Pancreas (tissue), 10 donors: Measurements from ENCODE around the gene CEP72. TPM values are rescaled to one million over a fixed set of nuclear protein-coding genes. Genes with fewer than 3 reads are reported as not detected.

Source experiments
- ATAC-seq, 4 donors: fragments of 200-7000 bp; cut with Tn5 transposase; one replicate each; pipeline versions ENCODE4 v1.8.0 to v1.9.1; 2020; ENCODE audit warnings: mild to moderate bottlenecking in 4 of 4, moderate library complexity in 4 of 4
- DNase-seq, 6 donors: peaks; one replicate each; pipeline ENCODE4 v3.0.0-alpha.2; 2020
- FAIRE-seq: peaks from 2 replicates; lab custom pipeline; 2012; peaks lifted over from hg19 to GRCh38; lab: Jason Lieb, UNC
- H3K27ac ChIP-seq, 4 donors: fragments of 200-600 bp; sonication (generic); 1 replicate in 3 of 4; 2 replicates in 1 of 4; pipeline versions ENCODE4 v1.5.0 to v1.8.0; 2020
- H3K27me3 ChIP-seq, 4 donors: fragments of 200-600 bp; one replicate each; pipeline ENCODE4 v1.8.0; 2021
- H3K36me3 ChIP-seq, 3 donors: fragments of 200-600 bp; sonication (generic) in 1 of 3; one replicate each; pipeline versions ENCODE4 v1.5.0 to v1.8.0; 2020 to 2021
- H3K4me1 ChIP-seq, 3 donors: fragments of 200-600 bp; one replicate each; pipeline ENCODE4 v1.8.0; 2021
- H3K4me3 ChIP-seq, 4 donors: fragments of 200-600 bp; sonication (generic) in 2 of 4; one replicate each; pipeline versions ENCODE4 v1.5.0 to v1.8.0; 2020 to 2021
- H3K9me3 ChIP-seq, 4 donors: fragments of 200-600 bp; one replicate each; pipeline ENCODE4 v1.8.0; 2021
- WGBS, 2 donors: extraction: QIAGEN DNeasy Blood & Tissue Kit; methylation state at CpG; one replicate each; pipeline ENCODE4 v1.1.7; 2013; 5-methylcytosine and 5-hydroxymethylcytosine counted together
- intact Hi-C, 3 donors: fragments of 100-400 bp; cut with DNase I; formaldehyde crosslinking; loops; one replicate each; pipeline versions ENCODE4 v1.11.1 to v1.14.2; 2022
- polyA plus RNA-seq, 2 donors: library from polyadenylated mRNA; stranded (reverse); fragments of 200-250 nt; gene quantifications; one replicate each; pipeline ENCODE4 v1.2.3, GENCODE V29; 2013
- total RNA-seq, 6 donors: library from RNA; stranded (reverse); fragmentation: NEBNext Ultra II Directional in 4 of 6; extraction: Animal tissue kit (Norgen Biotek cat#: 25700) in 4 of 6; gene quantifications; one replicate each; pipeline versions ENCODE4 v1.2.1 to v1.2.4, GENCODE V29; 2021 to 2023
- TF ChIP-seq, protein P1 (sequence below), 4 donors: fragments of 200-600 bp; sonication (generic) in 3 of 4; IDR thresholded peaks; one replicate each; pipeline versions ENCODE4 v1.5.0 to v1.8.0; 2021; ENCODE audit warnings: antibody characterized with exemption in 4 of 4
- donor health status: healthy with polysubstance abuse.
- donor health status: DM: no; HTN: no; CAD: no; lungs with moderate emphysema.
- donor health status: DM: no; HTN: no; CAD: no.
- donor health status: control.
- donor health status: control.
- donor health status: Bipolar disorder and iron deficiency.
- donor health status: DM: yes; HTN: yes; CAD: no.
- donor health status: DM: no; HTN: no; CAD: no.
- donor health status: DM: no; HTN: no; CAD: no.
- donor health status: DM: yes; HTN: yes; CAD: no.

The CEP72 gene
- total and polyA plus RNA-seq, 8 donors, result 3.5 to 7.5 (median 4.6) TPM

DNA sequence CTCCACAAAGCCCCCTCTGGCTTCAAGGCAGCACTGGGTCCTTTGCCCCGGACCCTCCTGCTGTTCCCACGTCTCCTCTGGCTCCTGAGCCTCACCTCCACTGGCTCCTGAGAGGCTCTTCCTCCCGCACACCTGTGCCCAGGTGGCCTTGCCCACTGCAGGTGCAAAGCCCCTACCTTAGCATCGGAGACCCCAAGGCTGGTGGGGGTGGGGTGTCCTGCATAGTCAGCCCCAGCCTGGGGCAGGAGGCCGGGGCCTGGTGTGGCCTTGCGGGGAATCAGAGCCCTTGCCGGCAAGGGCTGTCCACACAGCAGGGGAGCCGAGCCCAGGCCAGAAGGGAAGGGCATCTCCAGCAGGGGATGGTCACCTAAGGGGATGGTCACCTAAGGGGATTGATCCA lies 41.3 kb upstream of the CEP72 start:
- TF ChIP-seq, protein P1, sequence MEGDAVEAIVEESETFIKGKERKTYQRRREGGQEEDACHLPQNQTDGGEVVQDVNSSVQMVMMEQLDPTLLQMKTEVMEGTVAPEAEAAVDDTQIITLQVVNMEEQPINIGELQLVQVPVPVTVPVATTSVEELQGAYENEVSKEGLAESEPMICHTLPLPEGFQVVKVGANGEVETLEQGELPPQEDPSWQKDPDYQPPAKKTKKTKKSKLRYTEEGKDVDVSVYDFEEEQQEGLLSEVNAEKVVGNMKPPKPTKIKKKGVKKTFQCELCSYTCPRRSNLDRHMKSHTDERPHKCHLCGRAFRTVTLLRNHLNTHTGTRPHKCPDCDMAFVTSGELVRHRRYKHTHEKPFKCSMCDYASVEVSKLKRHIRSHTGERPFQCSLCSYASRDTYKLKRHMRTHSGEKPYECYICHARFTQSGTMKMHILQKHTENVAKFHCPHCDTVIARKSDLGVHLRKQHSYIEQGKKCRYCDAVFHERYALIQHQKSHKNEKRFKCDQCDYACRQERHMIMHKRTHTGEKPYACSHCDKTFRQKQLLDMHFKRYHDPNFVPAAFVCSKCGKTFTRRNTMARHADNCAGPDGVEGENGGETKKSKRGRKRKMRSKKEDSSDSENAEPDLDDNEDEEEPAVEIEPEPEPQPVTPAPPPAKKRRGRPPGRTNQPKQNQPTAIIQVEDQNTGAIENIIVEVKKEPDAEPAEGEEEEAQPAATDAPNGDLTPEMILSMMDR (IDR thresholded peaks at IDR 0.05), result no peak
- intact Hi-C loops, result no loop called here
- H3K27ac ChIP-seq, result no peak overlapping the region
- 85 to 86% methylated on average over 8 of the region's 8 CpGs for WGBS, 2 donors
- no peak for FAIRE-seq
- no peaks in the 10 kb centered on the region for H3K9me3 ChIP-seq
- no peaks in the 10 kb centered on the region for H3K36me3 ChIP-seq
- H3K4me1 ChIP-seq, result no peaks in the 10 kb centered on the region
- DNase-seq, result peak in 2 of 6 donors; percentile 5 to 62
- no peaks in the 10 kb centered on the region for H3K27me3 ChIP-seq
- no peak for ATAC-seq
- H3K4me3 ChIP-seq, result no peak overlapping the region

DNA sequence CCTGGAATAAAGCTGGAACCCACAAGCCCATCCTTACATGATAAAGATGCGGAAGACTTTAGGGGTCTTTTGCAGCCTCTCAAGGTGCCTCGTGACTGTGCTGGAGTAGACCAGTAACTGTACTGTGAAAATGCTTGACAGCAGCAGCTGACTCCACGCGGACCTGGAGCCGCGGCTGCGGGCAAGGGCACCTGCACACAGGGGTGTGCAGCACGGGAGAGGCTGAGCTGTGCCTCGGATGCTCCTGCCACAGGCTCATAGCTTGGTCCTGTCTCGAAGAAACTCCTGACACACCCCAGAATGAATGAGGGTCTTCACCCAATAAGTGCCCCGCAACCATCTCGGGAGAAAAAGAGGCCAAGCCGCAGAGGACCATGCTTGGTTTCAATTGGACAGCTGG lies 40.3 kb upstream of the CEP72 start:
- no peak overlapping the region for H3K4me3 ChIP-seq
- TF ChIP-seq, protein P1 (IDR thresholded peaks at IDR 0.05), result no peak
- FAIRE-seq, result no peak
- intact Hi-C loops, result no loop called here
- H3K27ac ChIP-seq, result no peak overlapping the region
- peak in 2 of 4 donors; percentile 26 to 73 for ATAC-seq
- H3K36me3 ChIP-seq, result no peaks in the 10 kb centered on the region
- no peaks in the 10 kb centered on the region for H3K4me1 ChIP-seq
- 54 to 71% methylated on average over 13 of the region's 13 CpGs for WGBS, 2 donors
- peak in 1 of 6 donors; percentile 41 for DNase-seq
- no peaks in the 10 kb centered on the region for H3K27me3 ChIP-seq
- no peaks in the 10 kb centered on the region for H3K9me3 ChIP-seq

GRCh38 chr5:572398-573019 lies 39.6 kb upstream of the CEP72 start:
- intact Hi-C loops, result no loop called here
- H3K4me1 ChIP-seq, result no peaks in the 10 kb centered on the region
- TF ChIP-seq, protein P1 (IDR thresholded peaks at IDR 0.05), result no peak
- H3K36me3 ChIP-seq, result no peaks in the 10 kb centered on the region
- DNase-seq, result no peak
- no peak overlapping the region for H3K4me3 ChIP-seq
- peak in 3 of 4 donors; percentile 43 to 86 (median 62) for ATAC-seq
- no peak overlapping the region for H3K27ac ChIP-seq
- no peaks in the 10 kb centered on the region for H3K9me3 ChIP-seq
- no peaks in the 10 kb centered on the region for H3K27me3 ChIP-seq
- WGBS, 2 donors, result 34 to 49% methylated on average over 14 of the region's 14 CpGs
- no peak for FAIRE-seq

DNA sequence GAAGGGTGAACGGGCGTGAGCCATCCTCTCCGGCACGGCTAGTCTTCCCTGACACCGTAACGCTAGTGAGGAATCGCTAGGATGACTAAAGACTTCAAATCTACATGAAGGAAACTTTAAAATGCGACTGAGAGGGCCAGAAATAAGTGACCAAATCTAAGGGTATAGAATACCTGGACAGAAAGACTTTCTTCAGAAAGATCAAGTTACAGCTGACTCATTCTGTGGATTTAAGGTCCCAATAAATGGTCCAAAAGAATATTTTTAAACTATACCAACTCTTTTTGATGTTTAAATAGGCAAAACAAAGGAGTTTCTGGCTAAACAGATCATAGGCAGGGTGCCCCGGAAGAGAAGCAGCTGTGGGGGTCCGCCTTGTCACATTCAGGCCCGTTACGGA lies 38.9 kb upstream of the CEP72 start:
- FAIRE-seq (no peak), DNase-seq (no peak)

GRCh38 chr5:573976-574375 lies 38.2 kb upstream of the CEP72 start:
- peaks cover 0 to 3% (median 0%) of the 10 kb centered on the region in 4 donors for H3K9me3 ChIP-seq
- 60 to 65% methylated on average over 16 of the region's 16 CpGs for WGBS, 2 donors
- no peaks in the 10 kb centered on the region for H3K4me1 ChIP-seq
- DNase-seq, result peak in 1 of 6 donors; percentile 49
- no peaks in the 10 kb centered on the region for H3K27me3 ChIP-seq
- TF ChIP-seq, protein P1 (IDR thresholded peaks at IDR 0.05), result no peak
- no peaks in the 10 kb centered on the region for H3K36me3 ChIP-seq
- intact Hi-C loops, result no loop called here
- H3K27ac ChIP-seq, result no peak overlapping the region
- ATAC-seq, result no peak
- FAIRE-seq, result no peak
- H3K4me3 ChIP-seq, result no peak overlapping the region

More for the DNA sequence above, 38.9 kb upstream of the CEP72 start:
- no peak overlapping the region for H3K4me3 ChIP-seq
- 92 to 95% methylated on average over 12 of the region's 12 CpGs for WGBS, 2 donors
- H3K9me3 ChIP-seq, result peaks cover 0 to 3% (median 0%) of the 10 kb centered on the region in 4 donors
- TF ChIP-seq, protein P1 (IDR thresholded peaks at IDR 0.05), result no peak
- ATAC-seq, result no peak
- intact Hi-C loops, result no loop called here
- H3K27me3 ChIP-seq, result no peaks in the 10 kb centered on the region
- H3K4me1 ChIP-seq, result no peaks in the 10 kb centered on the region
- H3K36me3 ChIP-seq, result no peaks in the 10 kb centered on the region
- H3K27ac ChIP-seq, result no peak overlapping the region
